Lung (tissue), 12 donors: ENCODE results near the gene PTAFR. TPM values are rescaled to one million over a fixed set of nuclear protein-coding genes. Genes with fewer than 3 reads are reported as not detected.

Experiments used
- ATAC-seq: fragments of 200-7000 bp; cut with Tn5 transposase; one replicate; pipeline ENCODE4 v1.9.1; 2020; ENCODE audit warnings: moderate number of reproducible peaks; ENCODE audit not compliant: insufficient read depth, low FRiP score
- DNase-seq, 3 donors: peaks; one replicate each; pipeline ENCODE4 v3.0.0-alpha.2; 2013 to 2017
- H3K27ac ChIP-seq, 2 donors: one replicate each; pipeline ENCODE4 v1.5.1; 2013; ENCODE audit warnings: mild to moderate bottlenecking in 2 of 2, moderate library complexity in 2 of 2, control low read depth in 1 of 2, inconsistent platforms in 1 of 2, low read depth in 1 of 2, low read length in 1 of 2
- H3K27me3 ChIP-seq, 3 donors: one replicate each; pipeline ENCODE4 v1.5.1; 2013; ENCODE audit warnings: low read length in 2 of 3; ENCODE audit not compliant: control insufficient read depth in 3 of 3, insufficient read depth in 3 of 3
- H3K36me3 ChIP-seq, 4 donors: one replicate each; pipeline ENCODE4 v1.5.1; 2013; ENCODE audit warnings: low read length in 4 of 4, mild to moderate bottlenecking in 1 of 4, moderate library complexity in 1 of 4; ENCODE audit not compliant: control insufficient read depth in 4 of 4, insufficient read depth in 4 of 4
- H3K4me1 ChIP-seq, 5 donors: one replicate each; pipeline ENCODE4 v1.5.1; 2013; ENCODE audit warnings: low read length in 5 of 5, mild to moderate bottlenecking in 2 of 5, moderate library complexity in 1 of 5; ENCODE audit not compliant: control insufficient read depth in 5 of 5, insufficient read depth in 5 of 5
- H3K4me3 ChIP-seq: one replicate; pipeline ENCODE4 v1.5.1; 2013; ENCODE audit warnings: mild to moderate bottlenecking, control low read depth, moderate library complexity
- H3K9ac ChIP-seq, 2 donors: one replicate each; pipeline ENCODE4 v1.5.1; 2013; ENCODE audit warnings: low read length in 2 of 2, control low read depth in 1 of 2; ENCODE audit not compliant: insufficient read depth in 1 of 2
- H3K9me3 ChIP-seq, 4 donors: one replicate each; pipeline ENCODE4 v1.5.1; 2013; ENCODE audit warnings: low read length in 3 of 4, mild to moderate bottlenecking in 1 of 4, moderate library complexity in 1 of 4; ENCODE audit not compliant: control insufficient read depth in 4 of 4, insufficient read depth in 3 of 4
- CTCF ChIP-seq: IDR thresholded peaks from 2 replicates; pipeline ENCODE4 v1.5.1; 2012; ENCODE audit warnings: mild to moderate bottlenecking; ENCODE audit errors: control extremely low read depth, extremely low read depth
- WGBS, 2 donors: extraction: QIAGEN DNeasy Blood & Tissue Kit; methylation state at CpG; one replicate each; pipeline ENCODE4 v1.1.7; 2013; 5-methylcytosine and 5-hydroxymethylcytosine counted together
- polyA plus RNA-seq, 2 donors: library from polyadenylated mRNA; stranded (reverse); fragments of 200-250 nt; gene quantifications; one replicate each; pipeline ENCODE4 v1.2.1, GENCODE V29; 2013
- total RNA-seq, 2 donors: library from RNA; depleted of rRNA in 1 of 2; stranded (reverse); fragments of >200 nt in 1 of 2; gene quantifications; one replicate each; pipeline ENCODE4 v1.2.1, GENCODE V29; 2014 to 2021
- donor health status: control.
- donor health status: control.
- donor health status: Bipolar disorder and iron deficiency.
- donor health status: healthy.
- donor health status: DM: yes; HTN: yes; CAD: no.

PTAFR gene
- total and polyA plus RNA-seq, 4 donors: 7.7 to 93.6 (median 23.3) TPM

GRCh38 chr1:28136922-28137613 lies 39.4 kb downstream of the PTAFR start:
- Histone ChIP-seq H3K9me3 (no peaks in the 10 kb centered on the region), H3K4me3 (no peak overlapping the region), H3K9ac (no peak overlapping the region), H3K27ac (no peak overlapping the region), H3K36me3 (no peaks in the 10 kb centered on the region), H3K27me3 (no peaks in the 10 kb centered on the region), H3K4me1 (no peaks in the 10 kb centered on the region)
- ATAC-seq (no peak), DNase-seq (no peak)
- 81 to 87% methylated on average over 4 of the region's 4 CpGs for WGBS, 2 donors
- TF ChIP-seq CTCF: no peak

- Histone ChIP-seq H3K9ac (no peak overlapping the region), H3K4me1 (no peaks in the 10 kb centered on the region), H3K27me3 (no peaks in the 10 kb centered on the region), H3K27ac (peak overlapping the region in 1 of 2 donors; percentile 28), H3K9me3 (no peaks in the 10 kb centered on the region), H3K4me3 (no peak overlapping the region), H3K36me3 (no peaks in the 10 kb centered on the region)
- ATAC-seq (no peak), DNase-seq (no peak)
- 86 to 87% methylated on average over 8 of the region's 8 CpGs for WGBS, 2 donors
- TF ChIP-seq CTCF: no peak
Measured at GRCh38 chr1:28136169-28136921, 40.1 kb downstream of the PTAFR start.

GRCh38 chr1:28135371-28136168 lies 40.9 kb downstream of the PTAFR start:
- Histone ChIP-seq H3K36me3 (no peaks in the 10 kb centered on the region), H3K4me1 (no peaks in the 10 kb centered on the region), H3K9ac (no peak overlapping the region), H3K9me3 (no peaks in the 10 kb centered on the region), H3K27me3 (no peaks in the 10 kb centered on the region), H3K27ac (peak overlapping the region in 1 of 2 donors; percentile 47), H3K4me3 (no peak overlapping the region)
- ATAC-seq: peak; percentile 84
- WGBS, 2 donors: 43 to 53% methylated on average over 14 of the region's 14 CpGs
- peak in 1 of 3 donors; percentile 28 for DNase-seq
- no peak for TF ChIP-seq CTCF
